COLO829 (cell line): Measurements from ENCODE around the gene PCBP4.
"Not testable (repeated sequence)": the region's sequence is repeated elsewhere in the genome, so short reads cannot be mapped to it uniquely, and the experiment has no call there.

Experiments
- DNase-seq: peaks from one replicate; pipeline ENCODE4 v3.0.0; 2012; ENCODE audit warnings: low spot score

Gene PCBP4

DNA sequence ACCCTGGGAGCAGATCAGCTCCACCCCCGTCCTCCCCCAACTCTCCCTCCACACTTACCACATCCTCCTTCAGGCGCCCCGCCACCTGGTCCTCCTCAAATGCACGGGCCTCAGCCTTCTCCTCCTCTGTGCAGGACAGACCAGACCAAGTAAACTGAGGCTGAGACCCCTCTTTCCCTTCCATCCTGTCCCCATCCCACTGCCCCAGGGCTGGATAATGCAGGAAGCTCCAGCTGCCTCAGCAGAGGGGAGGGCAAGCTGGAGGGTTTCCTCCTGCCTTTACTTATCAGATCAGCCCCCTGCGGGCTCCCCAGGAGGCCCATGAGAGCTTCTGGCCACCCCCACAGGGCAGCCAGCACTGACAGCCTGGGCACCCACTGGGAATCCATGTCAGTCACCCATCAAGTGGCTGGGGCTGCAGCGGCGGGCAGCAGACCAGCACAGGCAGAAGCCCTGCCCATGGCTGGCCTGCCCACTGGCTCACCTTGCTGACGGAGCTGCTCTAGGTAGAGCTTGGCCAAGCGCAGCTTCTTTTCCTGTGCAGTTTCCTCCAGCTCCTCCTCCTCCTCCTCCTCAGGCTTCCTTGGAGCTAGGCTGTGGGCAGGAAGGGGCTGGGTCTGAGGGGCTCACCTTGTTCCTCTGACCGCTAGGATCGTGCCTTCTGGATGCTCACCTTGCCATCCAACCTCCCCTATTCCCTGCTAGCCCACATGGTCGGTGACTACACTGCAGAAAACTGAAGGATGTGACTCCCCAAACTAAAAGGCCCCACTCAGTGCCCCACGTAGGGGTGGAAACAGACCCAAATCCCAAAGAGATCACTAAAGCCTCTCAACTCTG lies 29.4 kb downstream of the PCBP4 start:
- no peak for DNase-seq

DNA sequence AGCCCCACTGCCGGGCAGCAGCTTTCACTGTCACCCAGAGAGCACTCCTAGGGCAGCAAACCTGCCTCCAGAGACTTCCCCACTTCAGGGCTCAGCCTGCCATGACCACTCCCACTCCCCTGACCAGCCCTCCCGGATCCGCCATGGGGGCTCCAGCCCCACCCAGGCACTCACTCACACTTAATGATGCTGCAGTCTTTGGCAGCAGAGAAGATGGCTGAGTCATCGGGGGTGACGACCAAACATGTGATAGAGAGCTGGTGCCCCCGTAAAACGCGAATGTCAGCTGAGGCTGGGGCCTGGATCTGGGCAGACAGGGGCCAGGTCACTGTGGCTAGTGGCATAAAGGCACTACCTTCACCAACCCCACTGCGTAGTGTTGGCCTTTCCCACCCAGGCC lies 30.2 kb downstream of the PCBP4 start:
- DNase-seq, result no peak

DNA sequence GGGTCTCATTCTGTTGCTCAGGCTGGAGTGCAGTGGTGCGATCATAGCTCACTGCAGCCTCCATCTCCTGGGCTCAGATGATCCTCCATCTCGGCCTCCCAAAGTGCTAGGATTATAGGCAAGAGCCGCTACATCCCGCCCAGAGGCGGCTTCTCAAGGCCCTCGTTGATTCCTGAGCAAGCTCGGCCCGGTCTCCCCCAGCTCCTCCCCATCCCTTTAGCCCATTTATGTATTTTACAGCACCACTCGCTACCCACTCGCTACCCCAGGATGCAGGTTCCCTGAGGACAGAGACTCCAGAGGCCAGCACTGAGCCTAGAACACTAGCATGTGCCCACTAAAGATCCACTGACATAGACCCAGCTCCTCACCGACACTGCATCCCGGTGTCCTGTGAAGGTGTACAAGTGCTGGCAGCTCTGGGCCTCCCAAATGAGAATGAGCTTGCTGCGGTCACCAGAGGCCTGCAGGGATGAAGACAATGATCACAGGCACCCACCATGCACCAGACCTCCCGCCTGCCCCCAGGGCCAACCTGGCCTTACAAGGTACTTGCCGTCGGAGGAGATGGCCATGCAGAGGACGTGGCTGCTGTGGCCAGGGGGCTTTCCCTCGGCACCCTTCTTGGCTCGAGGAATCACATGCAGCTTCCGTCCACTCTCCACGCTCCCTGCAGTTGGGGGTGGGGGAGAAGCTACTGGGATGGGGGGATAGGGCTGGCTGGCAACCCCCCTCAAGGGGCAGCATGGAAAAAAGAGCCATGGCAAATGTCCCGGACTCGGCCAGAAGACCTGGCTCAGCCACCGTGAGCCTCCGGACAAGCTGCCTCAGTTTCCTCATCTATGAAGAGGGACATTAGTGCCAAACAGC lies 31.1 kb downstream of the PCBP4 start:
- no peak for DNase-seq

DNA sequence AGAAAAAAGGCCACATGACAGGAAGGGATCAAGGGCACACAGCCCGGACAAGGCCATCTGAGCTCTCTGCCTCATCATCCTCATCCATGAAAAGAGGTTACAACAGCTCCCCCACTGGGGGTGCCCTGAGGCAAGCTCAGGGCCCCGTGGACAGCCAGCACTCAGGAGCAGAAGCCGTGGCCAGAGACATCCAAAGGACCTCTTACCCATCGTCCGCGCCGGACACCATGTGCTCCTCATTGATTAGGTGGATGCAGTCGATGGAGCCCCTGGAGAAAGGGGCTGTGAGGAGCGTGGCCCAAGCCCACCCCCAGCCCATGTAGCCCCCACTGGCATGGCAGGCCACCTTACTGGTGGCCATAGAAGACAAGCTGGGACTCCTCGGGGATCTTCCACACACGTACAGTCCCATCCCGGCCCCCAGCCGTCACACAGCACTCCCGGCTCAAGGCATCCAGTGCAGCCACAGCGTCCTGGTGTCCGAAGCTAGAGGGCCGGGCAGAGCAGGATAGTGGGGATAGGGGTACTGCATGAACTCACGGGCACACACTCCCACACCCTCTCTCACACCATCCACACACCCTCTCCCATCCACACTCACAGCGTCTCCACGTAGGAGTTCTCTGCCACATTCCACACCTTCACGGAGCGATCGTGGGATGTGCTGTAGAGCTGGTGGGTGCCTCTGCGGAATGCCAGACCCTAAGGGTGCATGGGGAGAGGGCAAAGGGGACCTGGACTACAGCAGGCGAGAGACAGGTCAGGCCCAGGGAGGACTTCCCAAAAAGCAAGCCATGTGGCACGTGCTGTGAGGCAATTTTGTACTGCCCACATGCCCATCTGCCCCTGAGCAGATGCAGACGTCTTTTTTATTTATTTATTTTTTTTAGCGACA lies 32.0 kb downstream of the PCBP4 start:
- no peak for DNase-seq

DNA sequence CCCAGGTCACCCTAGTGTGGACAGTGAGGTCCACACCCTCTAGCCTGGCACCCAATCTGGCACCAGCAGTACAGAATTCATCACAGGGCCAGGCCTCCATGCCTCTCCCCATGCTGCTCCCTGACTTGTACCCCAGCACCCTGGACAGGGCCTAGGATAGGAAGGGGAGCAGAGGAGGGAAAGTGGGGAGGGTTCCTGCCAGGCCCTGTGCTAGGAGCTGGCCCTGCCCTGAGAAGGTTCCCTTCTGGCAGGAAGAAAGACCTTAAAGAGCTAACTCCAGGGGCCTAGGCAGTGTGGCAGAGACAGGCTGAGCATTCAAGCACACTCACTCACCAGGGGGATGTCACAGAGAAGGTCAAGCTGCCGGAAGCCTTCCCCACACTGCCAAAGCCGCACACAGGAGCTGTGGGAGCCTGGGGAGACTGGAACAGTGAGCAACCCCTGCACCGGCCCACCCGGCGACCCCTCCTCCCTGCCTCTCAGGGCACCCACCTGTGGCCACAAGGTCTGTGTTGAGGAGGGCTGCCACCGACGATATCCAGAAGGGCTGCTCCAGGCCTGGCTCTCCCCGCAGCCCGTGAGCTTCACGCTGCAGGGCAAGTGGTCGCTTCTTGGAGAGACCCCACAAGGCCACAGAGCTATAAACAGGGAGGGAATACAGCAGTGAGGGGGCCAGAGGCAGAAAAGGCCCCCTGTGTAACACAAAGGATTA lies 33.0 kb downstream of the PCBP4 start:
- DNase-seq, result no peak

DNA sequence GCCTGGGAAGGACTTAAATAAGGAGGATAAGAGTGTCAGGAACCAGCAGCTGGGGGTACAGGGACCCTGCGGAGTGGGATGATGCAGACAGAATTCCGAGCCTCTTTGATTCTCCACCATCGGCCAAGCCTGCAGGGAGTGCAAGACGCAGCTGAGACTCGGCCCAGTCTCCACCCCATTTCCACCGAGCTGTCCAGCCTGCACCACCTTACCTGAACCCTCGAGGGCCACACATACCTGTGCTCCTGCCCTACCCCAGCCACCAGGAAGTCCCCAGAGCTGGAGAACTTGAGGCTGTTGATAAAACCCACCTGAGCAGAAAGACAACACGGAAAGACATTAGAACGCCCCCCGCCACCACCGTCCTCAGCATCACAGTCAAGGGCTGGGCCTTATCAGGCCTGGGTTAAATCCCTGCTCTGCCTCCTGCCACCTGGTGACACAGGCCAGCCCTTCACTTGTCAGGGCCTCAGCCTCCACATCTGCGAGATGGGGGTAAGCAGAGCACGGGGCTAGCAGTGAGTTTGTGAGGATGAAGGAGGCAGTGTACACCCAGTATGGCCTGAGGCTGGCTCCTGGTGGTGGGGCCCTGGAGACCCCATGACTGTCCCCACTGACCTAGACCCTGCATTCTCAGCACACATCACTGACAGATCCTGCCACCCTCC lies 33.6 kb downstream of the PCBP4 start:
- DNase-seq, result no peak

DNA sequence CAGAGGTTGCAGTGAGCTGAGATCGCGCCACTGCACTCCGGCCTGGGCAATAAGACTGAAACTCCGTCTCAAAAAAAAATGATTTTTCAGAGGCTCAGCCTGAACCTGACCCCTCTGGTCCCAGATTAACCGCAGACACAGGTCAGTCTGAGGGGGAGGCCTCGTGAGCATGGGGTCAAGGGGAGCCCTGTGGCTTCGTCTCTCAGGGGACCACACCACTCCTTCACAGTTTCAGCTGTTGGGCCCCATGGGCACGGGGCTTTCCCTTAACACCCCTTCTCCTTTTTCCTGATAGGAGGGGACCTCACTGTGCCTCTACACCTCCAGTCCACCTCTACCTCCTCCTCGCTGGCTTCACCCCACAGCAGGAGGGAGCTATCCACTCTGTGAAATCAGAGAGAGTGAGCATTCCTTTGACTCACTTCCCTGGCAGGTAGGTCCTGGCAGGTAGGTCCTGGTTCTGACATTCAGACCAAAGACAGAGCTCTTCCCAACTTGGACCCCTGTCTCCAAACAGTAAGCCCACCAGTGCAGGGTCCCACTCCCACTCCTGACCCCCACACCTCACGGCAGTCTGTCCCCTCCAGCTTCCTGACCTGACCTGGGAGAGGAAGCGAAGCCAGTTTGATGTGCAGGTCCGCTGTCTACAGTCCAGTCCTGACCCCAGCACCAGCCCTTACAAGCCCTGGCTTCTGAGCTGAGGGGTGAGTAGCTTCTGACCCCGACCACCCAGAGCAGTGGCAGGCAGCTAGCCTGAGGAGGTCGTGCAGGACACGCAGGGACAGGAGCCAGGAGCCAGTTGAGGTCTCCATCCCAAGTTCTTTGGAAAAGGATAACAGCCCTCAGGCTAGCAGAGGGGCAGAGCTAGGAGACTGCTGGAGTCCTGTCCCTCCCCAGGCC lies 34.5 kb downstream of the PCBP4 start:
- no peak for DNase-seq

DNA sequence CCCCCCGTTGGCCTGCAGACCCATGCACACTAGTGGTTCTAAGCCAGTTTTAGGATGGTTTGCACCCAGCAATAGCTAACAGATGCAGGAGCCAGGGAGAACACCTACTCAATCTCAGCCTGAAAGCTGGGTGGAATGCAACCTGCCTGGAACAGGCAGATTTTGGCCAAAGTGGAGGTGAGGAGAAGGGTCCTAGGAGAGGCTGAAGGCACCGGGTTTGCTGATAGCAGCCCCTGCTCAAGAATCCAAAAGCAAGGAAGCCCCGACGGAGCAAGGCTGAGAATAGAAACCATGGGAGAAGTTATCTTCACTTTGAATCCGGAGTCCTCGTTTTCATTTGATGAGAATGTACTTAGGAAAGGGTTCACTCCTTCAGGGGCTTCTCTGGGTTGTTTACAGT lies 35.5 kb downstream of the PCBP4 start:
- no peak for DNase-seq

DNA sequence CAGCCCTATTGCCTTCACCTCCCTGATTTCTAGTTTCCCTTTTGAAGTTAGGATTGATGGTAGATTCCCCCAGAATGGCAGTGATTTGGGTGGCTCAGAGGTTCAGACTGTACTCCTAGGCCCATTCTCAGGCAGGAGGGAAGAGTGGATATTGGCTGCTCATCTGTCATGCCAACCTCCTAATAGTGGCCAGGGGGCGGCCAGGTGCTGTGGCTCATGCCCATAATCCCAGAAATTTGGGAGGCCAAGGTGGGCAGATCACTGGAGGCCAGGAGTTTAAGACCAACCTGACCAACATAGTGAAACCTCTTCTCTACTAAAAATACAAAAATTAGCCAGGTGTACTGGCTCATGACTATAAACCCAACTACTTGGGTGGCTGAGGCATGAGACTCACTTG lies 36.8 kb downstream of the PCBP4 start:
- no peak for DNase-seq

DNA sequence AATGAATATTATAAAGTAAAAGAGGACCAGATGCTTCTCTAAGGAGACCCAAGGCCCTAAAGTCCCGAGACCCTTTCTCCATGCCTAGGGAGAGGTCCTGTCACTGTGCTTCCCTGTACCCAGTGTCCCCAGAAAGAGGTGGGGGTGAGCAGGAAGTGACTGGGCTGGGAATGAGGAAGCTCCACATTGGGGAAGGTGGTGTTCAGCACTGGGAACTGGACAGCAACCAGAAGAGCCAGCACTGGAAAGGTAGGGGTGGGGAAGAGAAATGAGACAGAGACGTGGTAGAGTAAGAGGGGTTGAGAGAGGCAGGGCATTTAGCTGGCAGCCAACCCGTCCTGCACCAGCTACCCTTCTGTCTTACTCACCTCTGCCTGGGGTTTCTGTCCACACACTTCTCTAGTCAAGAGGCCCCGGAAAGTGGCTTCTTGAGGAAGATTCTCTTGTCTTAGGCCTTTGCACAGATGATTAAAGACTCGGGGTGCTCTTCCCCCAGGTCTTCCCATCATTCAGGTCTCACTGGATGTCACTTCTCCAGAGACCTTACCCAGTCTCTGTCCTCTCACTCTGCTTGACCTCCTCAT lies 37.7 kb downstream of the PCBP4 start:
- DNase-seq, result peak; percentile 44

DNA sequence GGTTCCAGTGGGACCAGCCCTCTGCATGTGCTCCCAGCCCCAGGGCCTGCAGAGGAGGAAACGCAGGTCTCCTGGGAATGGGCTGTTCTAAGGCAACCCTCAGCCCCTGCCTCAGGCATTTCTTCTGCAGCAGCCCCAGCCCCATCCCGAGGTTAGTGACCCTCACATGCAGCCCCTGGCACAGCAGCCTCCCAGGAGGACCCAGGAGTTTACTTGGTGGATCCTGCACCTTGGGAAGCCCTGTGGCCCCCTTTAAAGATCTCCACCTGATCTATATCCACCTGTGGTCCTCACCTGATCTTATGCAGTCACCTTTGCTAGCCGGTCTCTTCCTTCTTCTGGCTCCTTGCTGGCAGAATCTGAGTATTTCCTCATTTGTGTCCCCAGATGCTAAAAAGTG lies 38.3 kb downstream of the PCBP4 start:
- DNase-seq, result not testable (repeated sequence)

DNA sequence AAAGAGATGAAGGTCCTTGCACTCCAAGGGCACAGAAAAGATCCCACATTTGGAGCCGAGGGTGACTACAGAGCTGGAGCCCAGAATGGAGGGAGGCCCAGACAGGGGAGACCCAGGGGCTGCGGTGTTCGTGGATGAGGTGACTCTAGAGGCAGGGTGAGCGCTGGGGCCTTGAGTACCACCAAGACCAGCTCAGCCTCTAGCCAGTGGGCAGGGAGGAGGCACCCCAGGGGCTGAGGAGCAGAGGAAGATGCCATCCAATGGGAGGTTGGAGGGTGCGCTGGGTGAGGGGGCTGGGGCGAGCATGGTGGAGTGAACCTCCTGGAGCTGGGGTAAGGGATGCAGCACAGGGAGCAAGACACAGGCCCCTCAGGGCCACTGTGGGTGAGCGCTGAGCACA lies 38.8 kb downstream of the PCBP4 start:
- DNase-seq, result no peak

DNA sequence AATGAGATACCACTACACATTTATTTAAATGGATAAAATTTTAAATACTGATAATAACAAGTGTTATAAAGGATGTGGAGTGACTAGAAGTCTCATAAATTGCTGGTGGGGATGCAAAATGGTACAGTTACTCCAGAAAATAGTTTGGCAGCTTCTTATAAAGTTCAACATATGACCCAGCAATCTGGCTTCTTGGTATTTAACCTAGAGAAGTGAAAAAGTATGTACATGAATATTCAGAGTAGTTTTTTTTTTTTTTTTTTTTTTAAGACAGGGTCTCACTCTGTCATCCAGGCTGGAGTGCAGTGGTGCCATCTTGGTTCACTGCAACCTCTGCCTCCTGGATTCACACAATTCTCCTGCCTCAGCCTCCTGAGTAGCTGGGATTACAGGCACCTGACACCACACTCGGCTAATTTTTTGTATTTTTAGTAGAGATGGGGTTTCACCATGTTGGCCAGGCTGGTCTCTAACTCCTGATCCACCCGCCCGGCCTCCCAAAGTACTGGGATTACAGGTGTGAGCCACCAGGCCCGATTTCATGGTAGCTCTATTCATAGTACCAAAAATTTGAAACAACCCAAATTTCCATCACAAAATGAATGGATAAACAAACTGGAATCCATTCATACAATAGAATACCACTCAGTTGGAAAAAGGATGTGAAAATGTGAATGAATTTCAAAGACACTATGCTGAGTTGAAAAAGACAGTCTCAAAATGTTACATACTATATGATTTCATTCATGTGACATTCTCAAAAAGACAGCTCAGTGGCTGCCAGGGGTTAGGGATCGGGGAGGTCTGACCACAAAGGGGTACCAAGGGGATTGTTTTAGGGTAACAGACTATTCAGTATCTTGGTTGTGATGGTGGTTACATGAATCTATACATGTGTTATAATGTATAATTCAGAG lies 39.9 kb downstream of the PCBP4 start:
- DNase-seq, result no peak

DNA sequence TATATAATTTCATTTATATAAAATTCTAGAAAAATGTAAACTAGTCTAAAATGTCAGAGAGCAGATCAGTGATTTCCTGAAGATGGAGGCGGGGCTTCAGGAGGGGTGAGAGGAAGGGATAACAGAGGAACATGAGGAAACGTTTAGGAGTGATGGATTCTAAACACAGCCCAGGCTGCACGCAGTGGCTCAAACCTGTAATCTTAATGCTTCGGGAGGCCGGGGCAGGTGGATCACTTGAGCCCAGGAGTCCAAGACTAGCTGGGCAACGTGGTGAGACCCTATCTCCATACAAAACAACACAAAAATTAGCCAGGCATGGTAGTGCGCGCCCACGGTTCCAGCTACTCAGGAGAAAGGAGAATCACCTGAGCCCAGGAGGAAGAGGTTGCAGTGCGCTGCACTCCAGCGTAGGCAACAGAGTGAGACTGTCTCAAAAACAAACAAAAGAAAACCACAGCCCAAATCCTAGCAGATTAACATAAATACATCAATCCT lies 46.1 kb downstream of the PCBP4 start:
- DNase-seq, result no peak

DNA sequence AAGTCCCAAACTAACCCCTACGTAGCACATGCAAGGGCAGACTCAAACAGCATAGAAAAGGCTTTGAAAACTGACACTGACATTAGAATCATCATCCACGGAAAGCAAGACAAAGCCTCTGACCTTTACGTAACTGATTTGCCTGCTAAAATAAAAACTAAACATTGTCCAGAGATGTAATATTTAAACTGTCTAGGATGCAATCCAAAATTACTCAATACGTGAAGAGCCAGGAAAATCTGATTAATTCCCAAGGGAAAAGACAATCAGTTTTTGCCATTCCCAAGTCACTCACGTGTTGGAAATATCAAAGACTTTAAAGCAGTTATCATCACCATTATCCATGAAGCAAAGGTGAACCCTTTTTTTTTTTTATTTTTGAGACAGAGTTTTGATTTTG lies 50.8 kb downstream of the PCBP4 start:
- DNase-seq, result no peak

DNA sequence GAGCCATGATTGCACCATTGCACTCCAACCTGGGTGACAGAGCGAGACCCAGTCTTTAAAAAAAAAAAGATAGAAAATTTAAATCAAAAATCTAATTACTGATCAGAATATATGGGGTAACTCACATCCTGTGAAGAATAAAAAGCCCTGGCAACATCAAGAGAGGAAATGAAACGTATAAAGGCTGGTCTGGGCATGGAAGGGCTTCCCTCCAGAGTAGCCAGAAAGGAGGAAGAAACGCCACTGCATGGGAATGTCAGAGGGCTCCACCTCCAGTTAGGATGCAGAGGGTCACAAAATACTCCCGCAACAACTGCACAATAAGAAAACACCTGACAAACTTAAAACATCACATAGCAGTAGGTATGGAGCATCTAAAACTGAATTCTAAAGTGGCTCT lies 59.2 kb downstream of the PCBP4 start:
- no peak for DNase-seq
